Frontal cortex (tissue), 4 donors: ENCODE results near the gene CFAP99. TPM values are rescaled to one million over a fixed set of nuclear protein-coding genes. Genes with fewer than 3 reads are reported as not detected.
"Not testable (repeated sequence)": the region's sequence is repeated elsewhere in the genome, so short reads cannot be mapped to it uniquely, and the experiment has no call there.

Experiments
- DNase-seq, 2 donors: peaks; one replicate each; pipeline ENCODE4 v3.0.0; 2012; ENCODE audit warnings: low spot score in 2 of 2
- FAIRE-seq: peaks from 2 replicates; lab custom pipeline; 2012; peaks lifted over from hg19 to GRCh38; lab: Jason Lieb, UNC
- total RNA-seq: library from RNA; depleted of rRNA; stranded (reverse); fragments of >200 nt; gene quantifications from one replicate; pipeline ENCODE4 v1.2.3, GENCODE V29; 2014
- donor health status: control.
- donor health status: control.
- donor health status: control.

CFAP99 gene
- not detected for total RNA-seq

DNA sequence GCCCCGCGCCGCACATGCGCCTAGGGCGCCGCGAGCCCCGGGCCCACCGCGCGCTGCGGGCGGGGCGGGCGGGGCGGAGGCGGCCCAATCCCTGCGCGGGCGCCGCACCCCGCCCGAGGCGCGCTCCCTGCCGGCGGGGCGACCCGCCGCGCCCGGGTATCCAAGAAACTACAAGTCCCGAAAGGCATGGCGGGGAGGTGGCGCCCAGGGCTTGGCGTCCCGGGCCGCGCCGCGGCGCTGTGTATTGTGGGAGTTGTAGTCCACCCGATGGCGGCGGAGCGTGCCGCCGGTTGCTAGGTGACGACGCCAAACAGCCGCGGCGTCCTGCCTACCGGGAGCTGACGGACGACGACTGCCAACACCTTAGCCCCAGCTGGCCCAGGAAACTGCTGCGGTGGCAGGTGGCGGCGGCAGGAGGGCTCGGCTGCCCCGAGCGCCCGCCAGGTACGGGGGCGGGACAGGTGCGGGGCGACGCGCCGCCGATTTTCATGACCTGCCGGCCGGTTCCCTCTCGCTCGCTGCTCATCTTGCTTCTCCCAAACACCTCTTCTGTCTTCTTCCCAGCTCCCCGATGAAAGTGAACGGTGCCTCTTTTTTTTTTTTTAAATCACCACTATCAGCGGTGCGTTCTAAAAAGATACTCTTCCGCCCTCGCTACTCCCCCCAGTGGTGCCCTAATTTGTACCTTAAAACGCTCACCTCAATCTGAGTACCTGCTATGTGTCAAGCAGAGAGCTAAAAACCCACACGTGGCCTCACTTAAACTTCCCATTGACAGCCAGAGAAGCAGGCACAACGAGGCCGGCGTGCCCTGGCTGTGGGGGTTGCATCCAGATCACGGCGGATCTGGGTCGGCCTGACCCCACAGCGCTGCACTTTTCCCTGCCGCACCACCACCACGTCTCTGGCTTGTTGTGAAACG lies at the start of gene CFAP99:
Gene CFAP99 (plus strand): TSS at position 306 of the 922 bp plus-strand sequence.
- DNase-seq, result peak; percentile 98 to 99
- FAIRE-seq, result no peak

DNA sequence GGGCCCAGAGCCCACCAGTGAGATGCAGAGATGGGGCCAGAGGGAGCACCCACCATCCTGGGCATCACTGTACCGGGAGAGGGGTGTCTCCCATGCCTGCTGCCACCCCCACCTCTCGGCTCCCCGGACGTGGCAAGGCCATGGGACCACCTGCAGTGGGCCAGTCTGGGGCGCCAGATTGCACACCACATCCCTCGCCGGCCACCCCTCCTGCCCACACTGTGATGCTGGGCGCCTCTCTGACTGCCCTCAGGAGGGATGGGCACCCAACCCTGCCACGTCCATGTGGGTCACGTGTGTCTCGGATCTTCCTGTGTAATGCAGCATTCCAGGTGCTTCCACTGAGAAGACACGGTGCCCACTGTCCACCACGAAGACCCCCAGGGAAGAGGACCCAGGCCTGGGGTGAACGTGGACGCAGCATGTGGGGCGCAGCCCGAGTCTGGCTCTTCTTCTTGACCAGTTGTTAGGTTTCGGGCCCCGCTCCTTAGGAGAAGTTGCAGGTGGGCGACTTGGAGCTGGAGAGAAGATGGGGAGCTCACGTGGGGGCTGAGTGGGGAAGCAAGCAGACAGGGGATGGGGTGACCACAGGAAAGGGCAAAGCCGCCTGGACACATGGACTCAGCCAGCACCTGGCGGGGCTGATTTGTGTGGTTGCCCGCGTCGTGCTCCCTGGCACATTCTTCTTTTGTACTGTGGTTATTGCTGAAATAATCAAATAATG lies 48.0 kb upstream of the CFAP99 start:
- no peak for DNase-seq
- FAIRE-seq, result no peak

DNA sequence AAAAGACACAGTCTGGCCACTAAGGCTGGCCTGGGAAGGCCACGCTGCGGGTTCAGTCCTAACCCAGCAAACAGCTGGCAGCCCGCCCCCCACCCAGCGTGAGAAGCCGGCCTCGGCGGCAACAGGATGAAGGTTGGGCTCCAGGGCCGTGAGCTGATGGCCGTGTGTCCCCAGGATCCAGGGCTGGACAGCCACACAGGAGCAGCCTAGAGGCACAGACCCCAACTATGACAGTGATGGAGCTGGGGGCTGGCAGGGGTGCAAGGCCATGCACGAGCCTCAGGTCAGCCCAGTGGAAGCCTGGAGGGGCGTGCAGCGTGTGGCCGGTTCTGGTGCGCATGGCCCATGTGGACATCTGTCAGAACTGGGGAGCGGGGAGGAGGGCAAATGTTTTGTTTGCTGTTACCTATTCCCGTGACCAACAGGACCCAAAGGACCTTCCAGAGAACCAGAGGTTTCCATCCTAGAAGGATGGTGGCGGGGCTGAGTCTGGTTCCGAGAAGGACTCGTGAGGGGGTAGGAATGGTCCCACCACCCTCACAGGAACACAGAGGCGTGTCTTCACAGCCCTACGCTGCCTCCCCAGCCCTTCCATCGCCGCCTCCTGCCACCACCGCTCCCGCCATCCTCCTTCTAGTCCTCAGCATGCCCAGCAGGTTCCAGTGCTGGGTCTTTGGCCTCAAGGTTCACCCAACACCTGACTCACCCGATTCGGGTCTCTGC lies 46.8 kb upstream of the CFAP99 start:
- FAIRE-seq, result no peak
- DNase-seq, result no peak

DNA sequence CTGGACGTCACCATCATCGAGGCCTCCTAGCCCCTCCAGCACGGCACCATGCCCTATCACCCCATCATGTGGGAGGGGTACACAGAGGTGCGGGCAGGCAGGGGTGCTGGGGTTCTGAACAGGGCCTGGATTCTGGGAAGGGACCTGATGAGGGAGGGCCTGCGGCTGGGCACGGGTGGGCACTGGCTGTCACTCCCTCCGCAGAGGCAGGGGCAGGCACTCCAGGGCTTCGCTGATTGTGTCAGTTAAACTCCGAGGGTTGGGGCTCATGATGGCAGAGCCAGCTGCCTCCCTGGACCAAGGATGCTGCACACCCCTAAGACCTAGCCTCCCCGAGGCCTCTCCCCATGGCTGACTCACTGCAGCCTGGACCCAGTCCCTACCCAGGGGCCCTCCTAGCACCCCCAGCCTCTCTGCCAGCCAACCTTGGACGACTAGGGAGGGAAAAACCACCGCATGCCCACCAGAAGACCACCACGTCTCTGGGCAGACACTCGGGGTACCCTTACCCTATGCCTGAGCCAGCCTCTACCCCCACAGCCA lies 46.2 kb upstream of the CFAP99 start:
- DNase-seq, result no peak
- FAIRE-seq, result no peak

DNA sequence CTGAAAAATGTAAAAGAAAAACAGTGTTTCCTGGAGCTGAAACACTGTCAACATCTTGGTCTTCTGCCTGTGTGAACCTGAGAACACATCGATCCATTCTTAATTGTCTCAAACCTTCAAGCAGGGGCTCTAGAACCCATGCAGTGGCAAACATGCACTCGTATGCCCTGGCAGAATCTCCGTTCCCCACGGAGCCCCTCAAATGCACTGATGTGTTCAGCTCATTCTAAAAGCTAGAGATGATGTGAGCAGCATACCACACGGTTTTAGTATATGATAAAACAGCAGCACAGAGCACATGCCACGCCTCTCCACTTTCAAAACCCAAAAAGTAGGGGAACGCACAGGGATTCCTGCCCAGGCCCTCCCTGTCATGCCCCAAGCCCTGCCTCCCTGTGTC lies 45.2 kb upstream of the CFAP99 start:
- FAIRE-seq (no peak), DNase-seq (no peak)

DNA sequence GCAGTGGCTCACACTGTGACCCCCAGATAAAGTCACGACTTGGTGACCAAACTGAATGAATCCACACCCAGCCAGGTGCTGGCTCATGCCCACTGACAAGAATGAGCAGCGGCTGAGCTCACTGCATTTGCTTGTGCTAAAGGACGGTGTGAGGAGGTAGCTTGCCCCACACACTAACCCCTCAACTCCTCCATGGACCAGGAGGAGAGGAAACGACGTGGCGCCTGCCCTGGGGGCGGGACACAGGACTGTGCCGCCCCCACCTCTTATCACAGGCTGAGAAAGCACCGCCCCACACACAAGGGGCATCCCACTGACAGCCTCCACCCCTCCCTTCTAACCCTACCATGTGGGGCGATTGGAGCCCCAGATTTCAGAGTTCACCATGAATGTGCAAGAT lies 43.3 kb upstream of the CFAP99 start:
- no peak for FAIRE-seq
- no peak for DNase-seq

DNA sequence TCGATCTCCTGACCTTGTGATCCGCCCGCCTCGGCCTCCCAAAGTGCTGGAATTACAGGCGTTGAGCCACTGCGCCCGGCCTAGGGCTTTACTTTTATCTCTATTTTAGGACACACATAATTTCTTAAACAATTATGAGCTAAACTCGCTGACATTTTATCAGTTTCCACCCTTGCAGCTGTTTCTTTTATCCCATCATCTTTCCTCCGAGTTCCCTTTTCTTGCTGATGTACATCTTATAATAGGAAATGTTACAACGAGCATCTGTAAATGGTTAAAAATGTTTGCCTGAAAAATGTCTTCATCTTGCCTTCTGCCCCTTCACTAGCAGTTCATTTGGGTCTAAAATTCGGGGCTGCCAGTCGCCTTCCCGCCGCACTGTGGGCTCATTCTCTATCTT lies 41.5 kb upstream of the CFAP99 start:
- no peak for FAIRE-seq
- DNase-seq, result no peak

DNA sequence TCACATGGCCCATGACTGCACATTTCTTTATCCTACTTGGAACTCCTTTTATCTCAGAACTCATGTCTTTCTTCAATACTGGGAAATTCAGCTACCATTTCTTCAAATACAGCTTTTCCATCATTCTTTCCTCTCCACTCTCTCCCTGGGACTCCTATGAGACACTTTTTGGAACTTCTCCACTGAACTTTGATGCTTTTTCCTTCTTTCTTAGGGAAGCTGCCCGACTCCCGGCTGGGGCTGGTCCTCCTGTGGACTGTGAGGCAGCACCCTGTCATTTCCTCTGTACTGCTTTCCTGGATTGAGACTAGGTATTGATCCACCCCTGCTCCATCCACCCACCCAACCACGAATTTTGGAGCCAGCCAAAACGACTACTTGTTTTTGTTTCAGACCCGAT lies 40.4 kb upstream of the CFAP99 start:
- DNase-seq (no peak), FAIRE-seq (no peak)

DNA sequence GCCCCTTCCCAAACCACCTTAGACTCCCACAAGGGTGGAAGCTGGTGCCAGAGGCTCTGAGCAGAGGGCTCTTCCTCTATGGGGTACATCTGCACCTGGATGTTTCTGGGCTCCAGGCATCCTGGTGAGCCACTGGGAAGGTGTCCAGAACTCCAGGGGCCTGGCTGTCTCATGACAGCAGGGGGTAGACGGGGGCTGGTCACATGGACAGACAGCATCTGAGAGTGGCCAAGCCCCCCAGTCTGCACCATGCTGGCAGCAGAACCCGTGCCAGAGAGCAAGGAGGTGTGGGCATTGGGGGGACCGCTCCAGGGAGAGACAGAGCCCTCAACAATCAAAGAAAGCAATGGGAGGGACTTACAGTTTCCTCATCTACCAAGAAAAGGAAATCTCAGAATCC lies 39.9 kb upstream of the CFAP99 start:
- FAIRE-seq, result no peak

DNA sequence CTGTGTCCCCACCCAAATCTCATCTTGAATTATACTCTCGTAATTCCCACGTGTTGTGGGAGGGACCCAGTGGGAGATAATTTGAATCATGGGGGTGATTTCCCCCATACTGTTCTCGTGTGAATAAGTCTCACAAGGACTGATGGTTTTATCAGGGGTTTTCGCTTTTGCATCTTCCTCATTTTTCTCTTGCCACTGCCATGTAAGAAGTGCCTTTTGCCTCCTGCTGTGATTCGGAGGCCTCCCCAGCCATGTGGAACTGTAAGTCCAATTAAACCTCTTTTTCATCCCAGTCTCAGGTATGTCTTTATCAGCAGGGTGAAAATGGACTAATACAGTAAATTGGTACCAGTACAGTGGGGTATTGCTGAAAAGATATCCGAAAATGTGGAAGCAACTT lies 38.2 kb upstream of the CFAP99 start:
- DNase-seq, FAIRE-seq: not testable (repeated sequence)

More for the DNA sequence above, 39.9 kb upstream of the CFAP99 start:
- no peak for DNase-seq

DNA sequence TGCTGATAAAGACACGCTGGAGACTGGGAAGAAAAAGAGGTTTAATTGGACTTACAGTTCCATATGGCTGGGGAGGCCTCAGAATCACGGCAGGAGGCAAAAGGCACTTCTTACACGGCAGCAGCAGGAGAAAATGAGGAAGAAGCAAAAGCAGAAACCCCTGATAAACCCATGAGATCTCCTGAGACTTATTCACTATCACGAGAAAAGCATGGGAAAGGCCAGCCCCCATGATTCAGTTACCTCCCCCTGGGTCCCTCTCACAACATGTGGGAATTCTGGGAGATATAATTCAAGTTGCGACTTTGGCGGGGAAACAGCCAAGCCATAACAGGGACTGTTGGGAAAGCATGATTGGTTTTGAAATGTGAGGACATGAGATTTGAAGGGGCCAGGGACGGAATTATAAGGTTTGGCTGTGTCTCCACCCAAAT lies 36.0 kb upstream of the CFAP99 start:
- DNase-seq, FAIRE-seq: not testable (repeated sequence)

DNA sequence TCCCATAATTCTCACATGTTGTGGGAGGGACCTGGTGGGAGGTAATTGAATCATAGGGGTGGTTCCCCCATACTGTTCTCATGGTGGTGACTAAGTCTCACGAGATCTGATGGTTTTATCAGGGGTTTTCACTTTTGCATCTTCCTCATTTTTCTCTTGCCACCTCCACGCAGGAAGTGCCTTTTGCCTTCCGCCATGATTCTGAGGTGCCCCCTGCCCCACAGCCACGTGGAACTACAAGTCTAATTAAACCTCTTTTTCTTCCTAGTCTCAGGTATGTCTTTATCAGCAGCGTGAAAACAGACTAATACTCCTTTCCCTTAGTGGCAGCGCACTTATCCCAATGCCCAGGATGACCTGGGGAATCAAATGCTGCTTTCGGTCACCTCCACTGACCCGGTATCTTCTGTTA lies 35.5 kb upstream of the CFAP99 start:
- not testable (repeated sequence) for FAIRE-seq, DNase-seq

DNA sequence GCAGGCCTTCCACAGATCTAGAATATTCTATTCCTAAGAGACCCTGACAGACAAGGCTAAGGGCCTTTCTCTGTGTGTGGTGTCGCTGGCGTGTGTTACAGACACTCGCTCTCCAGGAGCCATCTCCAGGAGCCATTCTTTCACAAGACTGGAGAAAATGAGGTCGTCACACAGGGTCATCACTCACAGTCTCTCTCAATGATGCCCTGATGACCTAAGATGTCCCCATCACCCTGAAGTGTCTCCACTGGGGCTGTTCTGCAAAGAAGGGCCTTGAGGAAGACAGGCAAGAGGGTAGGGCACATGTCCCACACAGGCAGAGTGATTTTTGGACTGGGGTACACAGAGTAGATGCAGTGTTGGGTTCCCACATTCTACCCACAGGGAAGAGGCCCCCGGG lies 35.0 kb upstream of the CFAP99 start:
- FAIRE-seq (no peak), DNase-seq (no peak)

DNA sequence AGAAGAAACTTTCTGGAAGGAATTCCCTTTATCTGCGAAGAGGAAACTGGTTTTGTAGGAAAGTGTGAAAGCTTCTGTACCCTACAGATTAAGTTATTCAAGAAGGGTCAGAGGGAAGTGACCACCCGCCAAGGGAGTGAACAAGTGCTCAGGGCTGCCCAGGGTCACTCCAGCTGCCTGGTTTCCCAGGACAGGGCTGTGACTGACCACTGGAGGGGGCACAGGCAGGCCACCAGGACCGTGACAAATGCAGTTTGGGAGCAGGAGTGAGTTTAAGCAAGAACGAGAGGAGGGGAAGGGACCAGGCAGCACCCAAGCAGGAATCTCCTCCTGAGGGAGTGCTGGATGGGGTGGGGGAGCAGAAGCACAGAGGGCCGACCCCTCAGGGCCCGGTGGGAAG lies 34.5 kb upstream of the CFAP99 start:
- DNase-seq, result no peak
- FAIRE-seq, result no peak

DNA sequence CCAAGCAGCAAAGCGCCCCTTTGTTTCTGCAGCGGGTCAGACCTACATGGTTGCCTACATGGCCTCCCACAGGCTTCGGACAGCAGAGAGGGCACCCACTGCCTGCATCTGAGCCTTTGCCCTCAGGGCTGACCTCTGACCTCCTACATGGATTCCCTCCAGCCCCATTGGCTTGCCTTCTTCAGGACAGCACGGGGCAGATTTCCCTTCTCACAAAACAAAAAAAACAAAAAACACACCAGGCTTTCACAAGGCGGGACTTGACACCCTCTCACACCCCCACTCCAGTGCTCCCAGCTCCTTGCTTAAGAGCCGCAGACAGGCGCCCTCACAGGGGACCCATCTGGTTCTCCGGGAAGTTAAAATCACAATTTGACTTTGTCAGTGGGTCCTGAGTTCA lies 33.2 kb upstream of the CFAP99 start:
- DNase-seq, result no peak
- FAIRE-seq, result no peak

DNA sequence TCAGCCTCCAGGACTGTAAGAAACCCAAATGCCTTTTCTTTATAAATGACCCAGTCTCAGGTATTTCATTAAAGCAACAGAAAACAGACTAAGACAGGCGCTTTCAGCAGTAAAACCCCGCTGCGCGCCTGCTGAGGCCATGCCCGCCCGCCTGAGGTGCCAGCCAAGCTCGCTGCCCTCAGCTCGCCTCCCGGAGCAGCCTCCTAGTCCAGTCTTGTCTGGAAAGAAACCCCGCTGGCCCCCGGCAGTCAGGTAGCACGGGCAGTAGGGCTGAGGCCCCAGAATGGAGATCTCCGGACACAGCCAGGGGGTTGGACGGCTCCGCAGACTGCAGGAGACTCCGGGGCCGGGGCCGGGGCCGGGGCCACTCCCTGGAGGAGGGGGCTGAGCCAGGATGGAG lies 32.0 kb upstream of the CFAP99 start:
- no peak for FAIRE-seq

DNA sequence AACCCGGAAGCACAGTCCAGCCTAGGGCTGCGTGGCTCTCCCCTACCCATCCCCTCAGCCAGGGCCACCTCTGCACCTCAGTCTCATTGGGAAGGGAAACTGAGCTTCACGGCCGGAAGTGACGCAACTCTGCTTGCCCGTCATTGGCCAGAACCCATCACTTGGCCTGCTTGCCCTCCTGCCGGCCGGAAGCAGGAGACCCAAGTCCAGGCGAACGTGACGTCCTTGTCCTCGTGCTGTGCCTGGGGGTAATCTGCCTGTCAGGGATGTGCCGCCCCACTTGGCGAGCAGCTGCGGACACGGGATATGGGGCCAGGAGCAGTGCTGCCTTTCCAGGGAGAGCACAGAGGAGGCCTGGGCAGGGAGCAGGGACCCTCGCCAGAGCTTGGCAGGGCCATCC lies 31.5 kb upstream of the CFAP99 start:
- DNase-seq (no peak), FAIRE-seq (no peak)

More for the DNA sequence above, 32.0 kb upstream of the CFAP99 start:
- DNase-seq, result no peak

DNA sequence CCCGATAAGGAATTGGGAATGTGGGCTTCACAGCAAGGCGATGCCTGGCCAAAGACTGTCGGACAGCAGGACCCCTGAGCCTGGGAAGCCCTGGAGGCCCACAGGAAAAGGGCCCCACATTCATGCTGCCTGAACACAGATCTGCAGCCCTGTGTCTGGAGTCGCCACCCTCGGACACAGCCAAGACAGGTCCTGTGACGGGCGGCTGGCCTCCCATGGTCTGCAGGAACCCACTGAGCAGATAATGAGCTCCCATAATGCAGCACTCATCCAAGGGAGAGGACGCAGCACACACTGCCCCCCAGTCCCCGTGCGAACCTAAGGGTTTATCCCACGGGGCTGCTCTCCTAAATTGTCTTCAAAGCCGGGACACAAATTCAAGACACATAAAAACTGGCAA lies 30.9 kb upstream of the CFAP99 start:
- no peak for DNase-seq
- FAIRE-seq, result no peak

DNA sequence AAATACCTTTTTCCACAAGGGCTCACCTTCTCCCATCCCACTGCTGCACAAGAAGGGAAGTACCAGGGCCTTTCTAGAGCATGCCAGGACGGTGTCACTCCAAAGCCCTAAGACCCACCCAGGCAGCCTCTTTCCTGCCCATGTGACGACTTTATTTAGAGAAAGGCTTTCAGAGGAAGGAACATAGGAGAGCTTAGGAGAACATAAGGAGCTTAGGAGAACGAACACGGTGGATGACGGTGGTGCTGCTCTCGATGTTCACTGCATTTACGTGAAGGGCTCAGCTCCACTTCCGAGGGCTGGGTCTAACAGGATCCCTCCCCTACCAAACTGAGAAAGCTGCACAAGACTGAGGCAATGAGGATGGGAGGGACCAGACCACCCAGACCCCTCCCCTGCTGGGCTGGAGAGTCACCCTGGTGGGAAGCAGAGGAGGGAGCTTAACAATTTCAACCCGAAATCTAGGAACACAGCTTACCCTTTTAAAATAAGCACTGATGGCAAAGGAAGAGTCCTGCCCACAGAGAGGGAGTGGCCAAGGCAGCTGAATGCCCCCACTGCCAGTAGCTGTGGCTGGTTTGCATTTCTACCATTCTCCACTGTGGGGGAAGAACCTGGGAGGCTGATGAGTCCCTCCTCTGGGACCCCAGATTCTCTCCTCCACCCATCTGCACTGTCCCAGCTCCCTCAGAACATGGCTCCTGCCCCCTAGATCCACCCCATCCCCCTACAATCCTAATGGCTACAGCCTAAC lies 30.1 kb upstream of the CFAP99 start:
- FAIRE-seq, result no peak

More for the DNA sequence above, 30.1 kb upstream of the CFAP99 start:
- DNase-seq, result no peak
